ENCODE measurements around the gene TBC1D17.

The TBC1D17 gene

DNA sequence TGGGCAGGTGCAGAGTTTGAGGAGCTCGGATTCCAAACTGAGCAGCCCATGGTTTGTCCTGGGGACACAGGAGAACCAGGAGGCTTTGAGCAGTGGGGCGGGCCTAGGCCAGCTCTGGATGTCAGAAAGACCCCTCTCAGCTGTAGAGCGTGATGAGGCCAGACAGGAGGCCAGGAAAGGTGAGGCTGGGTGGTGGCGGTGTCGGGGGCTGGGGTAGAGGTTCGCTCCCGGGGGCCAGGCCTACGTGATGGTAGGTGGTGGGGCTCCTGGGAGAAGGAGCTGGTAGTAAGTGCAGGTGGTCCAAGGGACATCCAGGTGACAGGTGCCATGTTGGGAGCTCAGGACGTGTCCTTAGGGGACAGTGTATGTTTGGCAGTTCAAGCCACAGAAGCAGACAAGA is 40.1 kb upstream of the TBC1D17 start:
- WGBS (ENCODE audit: insufficient coverage, insufficient read length) = no CpG with 5 or more reads among the region's 9 CpGs

DNA sequence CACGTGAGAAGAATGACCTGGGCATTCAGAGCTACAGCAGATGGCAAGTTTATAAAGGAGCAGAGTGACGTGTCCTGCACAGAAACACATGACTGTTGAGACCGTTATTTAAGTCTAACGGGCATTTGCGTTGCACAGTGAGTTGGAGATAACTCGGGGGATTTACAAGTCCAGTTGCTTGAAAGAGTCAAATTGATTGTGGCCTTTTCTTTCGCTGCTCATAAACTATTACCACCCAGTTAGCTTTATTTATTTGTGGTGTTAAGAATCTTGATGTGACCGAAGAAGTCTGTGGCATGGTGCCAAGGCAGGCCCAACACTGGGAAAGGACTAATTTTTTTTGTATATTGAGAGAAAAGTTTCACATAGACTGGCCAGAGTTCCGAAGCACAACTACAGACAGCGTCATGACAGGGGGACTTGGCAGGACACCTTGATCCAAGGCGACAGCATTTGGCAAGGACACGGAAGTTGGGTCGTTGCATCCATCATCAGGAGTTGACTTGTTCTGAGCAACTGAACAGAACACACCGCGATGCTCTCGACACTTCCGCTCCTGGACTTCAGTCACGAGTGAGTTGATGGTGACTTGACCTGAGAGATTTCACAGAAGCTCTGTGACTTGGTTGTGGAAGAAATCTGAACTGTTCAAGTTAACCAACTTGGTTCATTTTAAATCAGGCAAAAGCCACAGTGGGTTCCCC is 38.5 kb upstream of the TBC1D17 start:
- peaks cover 5% of the 10 kb centered on the region for H3K36me3 ChIP-seq (ENCODE audit: control insufficient read depth, insufficient read depth, low read length)
- WGBS (ENCODE audit: insufficient coverage, insufficient read length) = no CpG with 5 or more reads among the region's 18 CpGs

More for the DNA sequence above, 40.1 kb upstream of the TBC1D17 start:
- no peaks in the 10 kb centered on the region for H3K27me3 ChIP-seq (ENCODE audit: control insufficient read depth, insufficient read depth, low read length)
- H3K9me3 ChIP-seq (ENCODE audit: control insufficient read depth, insufficient read depth, low read length) = no peaks in the 10 kb centered on the region
- peaks cover 8% of the 10 kb centered on the region for H3K36me3 ChIP-seq (ENCODE audit: control insufficient read depth, insufficient read depth, low read length)
- no peak overlapping the region for H3K4me3 ChIP-seq (ENCODE audit: low read length)
- no peak for DNase-seq (ENCODE audit: low read depth, low spot score)
- no peak overlapping the region for H3K27ac ChIP-seq (ENCODE audit: low read length)
- H3K4me1 ChIP-seq (ENCODE audit: control insufficient read depth, insufficient read depth, low read length) = no peaks in the 10 kb centered on the region

DNA sequence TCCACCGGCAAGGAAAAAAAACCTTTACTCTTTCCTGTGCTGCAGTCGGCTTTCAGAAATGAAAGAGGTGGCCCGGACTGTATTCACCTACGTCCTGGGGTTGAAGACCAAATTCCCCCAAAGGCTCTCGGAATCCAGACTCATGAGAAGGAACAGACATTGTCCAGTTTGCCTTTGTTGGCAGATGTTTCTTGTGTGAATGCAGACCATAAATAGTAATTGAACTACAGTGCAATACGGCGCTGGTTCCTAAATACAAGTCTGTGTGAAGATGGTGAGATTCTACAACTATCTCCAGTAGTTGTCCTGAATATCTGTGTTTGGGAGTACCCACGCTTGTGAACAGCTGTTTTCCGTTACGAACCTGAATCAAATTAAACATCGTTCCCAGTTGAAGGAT is 37.8 kb upstream of the TBC1D17 start:
- no peaks in the 10 kb centered on the region for H3K4me1 ChIP-seq (ENCODE audit: control insufficient read depth, insufficient read depth, low read length)
- no CpG with 5 or more reads among the region's 11 CpGs for WGBS (ENCODE audit: insufficient coverage, insufficient read length)
- no peaks in the 10 kb centered on the region for H3K9me3 ChIP-seq (ENCODE audit: control insufficient read depth, insufficient read depth, low read length)
- H3K4me3 ChIP-seq (ENCODE audit: low read length) = no peak overlapping the region
- no peaks in the 10 kb centered on the region for H3K27me3 ChIP-seq (ENCODE audit: control insufficient read depth, insufficient read depth, low read length)
- H3K36me3 ChIP-seq (ENCODE audit: control insufficient read depth, insufficient read depth, low read length) = peaks cover 5% of the 10 kb centered on the region
- DNase-seq (ENCODE audit: low read depth, low spot score) = no peak
- no peak overlapping the region for H3K27ac ChIP-seq (ENCODE audit: low read length)

More for the DNA sequence above, 38.5 kb upstream of the TBC1D17 start:
- Histone ChIP-seq H3K4me3 (ENCODE audit: low read length) (no peak overlapping the region), H3K9me3 (ENCODE audit: control insufficient read depth, insufficient read depth, low read length) (no peaks in the 10 kb centered on the region), H3K27ac (ENCODE audit: low read length) (no peak overlapping the region), H3K27me3 (ENCODE audit: control insufficient read depth, insufficient read depth, low read length) (no peaks in the 10 kb centered on the region), H3K4me1 (ENCODE audit: control insufficient read depth, insufficient read depth, low read length) (no peaks in the 10 kb centered on the region)
- no peak for DNase-seq (ENCODE audit: low read depth, low spot score)

DNA sequence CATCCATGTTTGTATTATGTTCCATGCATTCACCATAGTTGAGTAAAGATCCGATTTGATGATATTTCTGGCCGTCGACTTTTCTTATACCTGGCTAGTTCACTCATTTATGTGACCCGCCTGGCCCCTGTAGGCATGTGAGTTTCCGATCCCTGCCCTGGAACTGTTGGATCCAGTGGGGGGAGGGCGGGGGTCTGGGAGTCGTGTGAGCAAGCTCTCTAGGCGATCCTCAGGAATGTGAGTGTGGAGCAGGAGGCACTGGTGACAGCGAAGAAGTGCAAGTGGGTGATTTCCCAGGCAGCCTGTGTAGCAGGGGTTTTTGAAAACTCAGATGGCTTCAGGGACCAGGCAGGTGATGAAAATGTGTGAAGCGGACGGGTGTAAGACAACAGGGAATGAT is 37.2 kb upstream of the TBC1D17 start:
- Histone ChIP-seq H3K36me3 (ENCODE audit: control insufficient read depth, insufficient read depth, low read length) (peaks cover 2% of the 10 kb centered on the region), H3K27ac (ENCODE audit: low read length) (no peak overlapping the region), H3K27me3 (ENCODE audit: control insufficient read depth, insufficient read depth, low read length) (no peaks in the 10 kb centered on the region), H3K4me1 (ENCODE audit: control insufficient read depth, insufficient read depth, low read length) (no peaks in the 10 kb centered on the region), H3K4me3 (ENCODE audit: low read length) (no peak overlapping the region), H3K9me3 (ENCODE audit: control insufficient read depth, insufficient read depth, low read length) (no peaks in the 10 kb centered on the region)
- no peak for DNase-seq (ENCODE audit: low read depth, low spot score)
- WGBS (ENCODE audit: insufficient coverage, insufficient read length) = no CpG with 5 or more reads among the region's 11 CpGs

DNA sequence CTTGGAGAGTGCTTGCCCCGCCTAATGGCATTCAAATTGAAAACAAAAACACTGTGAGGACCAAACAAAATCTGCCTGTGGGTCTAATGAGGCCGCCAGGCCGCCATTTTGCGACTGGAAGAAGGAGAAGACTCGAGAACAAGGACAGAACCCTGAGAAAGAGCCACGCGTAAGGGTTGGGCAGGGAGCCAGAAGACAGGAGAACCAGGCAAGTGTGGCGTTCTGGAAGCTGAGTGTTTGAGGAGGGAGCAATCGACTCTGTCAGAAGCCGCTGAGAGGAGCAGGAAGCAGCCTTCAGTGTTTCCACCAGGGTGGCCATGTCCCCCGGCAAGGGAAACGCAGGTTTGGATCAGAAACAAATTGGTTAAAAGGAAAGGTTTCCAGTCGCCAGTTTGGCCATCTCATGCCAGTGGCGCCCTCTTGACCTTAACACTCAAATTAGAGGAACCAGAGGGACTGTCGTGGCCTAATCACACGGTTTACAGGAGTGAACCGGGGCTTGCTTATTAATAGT is 36.7 kb upstream of the TBC1D17 start:
- no peak for DNase-seq (ENCODE audit: low read depth, low spot score)
- no CpG with 5 or more reads among the region's 17 CpGs for WGBS (ENCODE audit: insufficient coverage, insufficient read length)
- H3K4me3 ChIP-seq (ENCODE audit: low read length) = no peak overlapping the region
- H3K27me3 ChIP-seq (ENCODE audit: control insufficient read depth, insufficient read depth, low read length) = no peaks in the 10 kb centered on the region
- H3K36me3 ChIP-seq (ENCODE audit: control insufficient read depth, insufficient read depth, low read length) = peaks cover 2% of the 10 kb centered on the region
- no peak overlapping the region for H3K27ac ChIP-seq (ENCODE audit: low read length)
- no peaks in the 10 kb centered on the region for H3K4me1 ChIP-seq (ENCODE audit: control insufficient read depth, insufficient read depth, low read length)
- no peaks in the 10 kb centered on the region for H3K9me3 ChIP-seq (ENCODE audit: control insufficient read depth, insufficient read depth, low read length)

DNA sequence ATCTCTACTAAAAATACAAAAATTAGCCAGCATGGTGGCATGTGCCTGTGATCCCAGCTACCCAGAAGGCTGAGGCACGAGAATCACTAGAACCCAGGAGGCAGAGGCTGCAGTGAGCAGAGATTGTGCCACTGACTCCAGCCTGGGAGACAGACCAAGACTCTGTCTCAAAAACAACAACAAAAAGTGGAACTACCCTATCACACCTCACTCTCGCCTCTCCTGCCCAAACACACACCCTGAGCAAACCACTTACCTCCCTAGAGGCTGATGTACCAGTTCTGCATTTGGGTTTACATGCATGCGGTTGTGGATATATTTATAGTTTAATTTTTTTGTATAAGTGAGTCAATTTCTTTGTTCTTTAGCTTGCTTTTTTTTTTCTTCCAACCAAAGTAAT is 34.2 kb upstream of the TBC1D17 start:
- Histone ChIP-seq H3K27ac (ENCODE audit: low read length) (no peak overlapping the region), H3K27me3 (ENCODE audit: control insufficient read depth, insufficient read depth, low read length) (no peaks in the 10 kb centered on the region), H3K4me3 (ENCODE audit: low read length) (no peak overlapping the region), H3K9me3 (ENCODE audit: control insufficient read depth, insufficient read depth, low read length) (no peaks in the 10 kb centered on the region), H3K4me1 (ENCODE audit: control insufficient read depth, insufficient read depth, low read length) (no peaks in the 10 kb centered on the region), H3K36me3 (ENCODE audit: control insufficient read depth, insufficient read depth, low read length) (peaks cover 2% of the 10 kb centered on the region; the same call in 1 of the 2 replicates)
- DNase-seq (ENCODE audit: low read depth, low spot score) = no peak
- WGBS (ENCODE audit: insufficient coverage, insufficient read length) = no CpG with 5 or more reads among the region's 3 CpGs

DNA sequence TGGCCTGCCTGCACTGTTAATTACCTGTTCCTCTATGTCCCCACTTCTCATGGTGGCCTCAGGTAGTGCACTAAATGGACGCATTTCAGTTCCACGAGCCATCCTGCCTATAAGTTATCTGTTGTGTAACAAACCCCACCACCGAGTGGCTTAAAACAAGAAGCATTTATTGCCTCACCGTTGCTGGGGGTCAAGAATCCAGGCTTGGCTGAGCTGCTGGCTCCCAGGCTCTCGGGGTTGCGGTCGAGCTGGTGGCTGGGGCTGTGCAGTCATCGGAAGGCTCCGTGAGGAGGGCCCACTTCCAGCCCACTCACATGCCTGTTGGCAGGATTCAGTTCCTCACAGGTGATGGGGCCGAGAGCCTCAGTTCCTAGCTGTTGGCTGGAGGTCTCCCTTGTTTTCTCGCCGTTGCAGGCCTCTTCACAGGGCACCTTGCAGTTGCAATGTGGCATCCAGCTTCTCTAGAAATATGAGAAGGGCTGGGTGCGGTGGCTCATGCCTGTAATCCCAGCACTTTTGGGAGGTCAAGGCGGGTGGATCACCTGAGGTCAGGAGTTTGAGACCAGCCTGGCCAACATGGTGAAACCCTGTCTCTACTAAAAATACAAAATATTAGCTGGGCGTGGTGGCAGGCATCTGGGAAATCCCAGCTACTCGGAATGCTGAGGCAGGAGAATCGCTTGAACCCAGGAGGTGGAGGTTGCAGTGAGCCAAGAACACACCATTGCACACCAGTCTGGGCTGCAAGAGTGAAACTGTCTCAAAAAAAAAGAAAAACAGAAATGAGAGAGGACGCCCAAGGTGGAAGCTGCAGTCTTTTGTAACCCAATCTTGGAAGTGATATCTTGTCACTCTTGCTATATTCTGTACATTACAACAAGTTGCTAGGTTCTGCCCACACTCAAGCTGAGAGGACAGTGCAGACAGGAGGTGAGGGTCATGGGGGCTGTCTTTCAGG is 33.1 kb upstream of the TBC1D17 start:
- Histone ChIP-seq H3K27me3 (ENCODE audit: control insufficient read depth, insufficient read depth, low read length) (no peaks in the 10 kb centered on the region), H3K9me3 (ENCODE audit: control insufficient read depth, insufficient read depth, low read length) (no peaks in the 10 kb centered on the region), H3K4me3 (ENCODE audit: low read length) (no peak overlapping the region), H3K27ac (ENCODE audit: low read length) (no peak overlapping the region), H3K4me1 (ENCODE audit: control insufficient read depth, insufficient read depth, low read length) (no peaks in the 10 kb centered on the region), H3K36me3 (ENCODE audit: control insufficient read depth, insufficient read depth, low read length) (no peaks in the 10 kb centered on the region)
- no peak for DNase-seq (ENCODE audit: low read depth, low spot score)
- WGBS (ENCODE audit: insufficient coverage, insufficient read length) = no CpG with 5 or more reads among the region's 18 CpGs

DNA sequence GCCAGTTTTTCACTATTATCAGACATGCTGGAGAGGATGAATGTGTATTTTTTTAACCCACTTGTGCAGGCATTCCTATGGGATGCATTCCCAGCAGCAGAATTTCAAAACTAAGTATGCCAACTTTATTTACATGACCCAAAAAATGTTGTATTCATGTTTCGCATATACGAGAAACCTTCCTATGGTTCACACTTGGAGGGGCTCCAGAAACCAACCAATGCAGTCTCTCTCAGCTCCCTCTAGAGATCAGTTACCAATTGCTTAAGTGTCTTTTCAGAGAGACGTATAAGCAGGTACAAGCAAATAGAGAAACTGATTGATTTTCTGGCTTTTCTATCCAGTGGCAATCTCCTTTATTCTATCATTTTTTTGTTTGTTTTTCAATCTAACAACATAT is 32.1 kb upstream of the TBC1D17 start:
- no peak overlapping the region for H3K27ac ChIP-seq (ENCODE audit: low read length)
- no CpG with 5 or more reads among the region's 3 CpGs for WGBS (ENCODE audit: insufficient coverage, insufficient read length)
- no peaks in the 10 kb centered on the region for H3K9me3 ChIP-seq (ENCODE audit: control insufficient read depth, insufficient read depth, low read length)
- no peaks in the 10 kb centered on the region for H3K27me3 ChIP-seq (ENCODE audit: control insufficient read depth, insufficient read depth, low read length)
- peaks cover 3% of the 10 kb centered on the region; the same call in 1 of the 2 replicates for H3K4me1 ChIP-seq (ENCODE audit: control insufficient read depth, insufficient read depth, low read length)
- H3K36me3 ChIP-seq (ENCODE audit: control insufficient read depth, insufficient read depth, low read length) = no peaks in the 10 kb centered on the region
- DNase-seq (ENCODE audit: low read depth, low spot score) = no peak
- H3K4me3 ChIP-seq (ENCODE audit: low read length) = no peak overlapping the region

DNA sequence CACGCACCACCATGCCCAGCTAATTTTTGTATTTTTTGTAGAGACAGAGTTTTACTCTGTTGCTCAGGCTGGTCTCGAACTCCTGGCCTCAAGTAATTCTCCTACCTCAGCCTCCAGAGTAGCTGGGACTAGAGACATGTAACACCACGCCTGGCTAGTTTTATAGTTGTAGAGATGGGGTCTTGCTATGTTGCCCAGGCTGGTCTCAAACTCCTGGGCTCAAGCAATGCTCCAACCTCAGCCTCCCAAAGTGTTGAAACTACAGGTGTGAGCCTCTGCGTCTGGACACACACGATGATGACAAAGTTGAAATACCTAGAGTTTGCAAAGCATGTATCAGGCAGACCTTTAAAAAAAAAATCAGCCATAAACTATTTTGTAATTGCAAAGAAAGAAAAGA is 31.1 kb upstream of the TBC1D17 start:
- Histone ChIP-seq H3K36me3 (ENCODE audit: control insufficient read depth, insufficient read depth, low read length) (no peaks in the 10 kb centered on the region), H3K27me3 (ENCODE audit: control insufficient read depth, insufficient read depth, low read length) (no peaks in the 10 kb centered on the region), H3K4me1 (ENCODE audit: control insufficient read depth, insufficient read depth, low read length) (peaks cover 3% of the 10 kb centered on the region; the same call in 1 of the 2 replicates), H3K9me3 (ENCODE audit: control insufficient read depth, insufficient read depth, low read length) (no peaks in the 10 kb centered on the region), H3K4me3 (ENCODE audit: low read length) (no peak overlapping the region), H3K27ac (ENCODE audit: low read length) (no peak overlapping the region)
- DNase-seq (ENCODE audit: low read depth, low spot score) = no peak
- WGBS (ENCODE audit: insufficient coverage, insufficient read length) = no CpG with 5 or more reads among the region's 5 CpGs

Measured in iPS DF 6.9 (cell line).